HG03039 (cell line): Measurements from ENCODE around the gene IGF2BP1.

Source experiments
- ATAC-seq: cut with Tn5 transposase; IDR thresholded peaks from one replicate; pipeline ENCODE4 v1.9.1; 2021; ENCODE audit warnings: mild to moderate bottlenecking, moderate library complexity; ENCODE audit not compliant: unreplicated experiment

Gene IGF2BP1

GRCh38 chr17:48997103-48997826 is at the start of gene IGF2BP1:
Gene IGF2BP1, plus strand, starts transcription at chr17:48997385. Its CDS starts 361 bp downstream, at chr17:48997746.
- no peak for ATAC-seq

GRCh38 chr17:48951572-48951971 is 45.6 kb upstream of the IGF2BP1 start:
- no peak for ATAC-seq

GRCh38 chr17:48952904-48953303 is 44.3 kb upstream of the IGF2BP1 start:
- no peak for ATAC-seq

- no peak for ATAC-seq
These were observed 42.9 kb upstream of the IGF2BP1 start for GRCh38 chr17:48954300-48954755.

- ATAC-seq, result no peak
These were observed 36.2 kb upstream of the IGF2BP1 start for GRCh38 chr17:48960834-48961515.

- ATAC-seq, result no peak
These were observed 35.5 kb upstream of the IGF2BP1 start for GRCh38 chr17:48961516-48962233.

GRCh38 chr17:48970224-48970623 is 27.0 kb upstream of the IGF2BP1 start:
- no peak for ATAC-seq

- no peak for ATAC-seq
These were observed 26.1 kb upstream of the IGF2BP1 start for GRCh38 chr17:48970865-48971687.

- no peak for ATAC-seq
These were observed 24.5 kb upstream of the IGF2BP1 start for GRCh38 chr17:48972749-48973097.

- no peak for ATAC-seq
These were observed 23.4 kb upstream of the IGF2BP1 start for GRCh38 chr17:48973806-48974205.

GRCh38 chr17:48981927-48982539 is 15.2 kb upstream of the IGF2BP1 start:
- no peak for ATAC-seq

GRCh38 chr17:48985436-48986245 is 11.5 kb upstream of the IGF2BP1 start:
- no peak for ATAC-seq

- ATAC-seq, result no peak
These were observed 8.1 kb upstream of the IGF2BP1 start for GRCh38 chr17:48989100-48989499.

GRCh38 chr17:48990882-48991357 is 6.3 kb upstream of the IGF2BP1 start:
- ATAC-seq, result no peak

- ATAC-seq, result no peak
These were observed 4.7 kb upstream of the IGF2BP1 start for GRCh38 chr17:48992444-48992843.

- no peak for ATAC-seq
These were observed 3.9 kb upstream of the IGF2BP1 start for GRCh38 chr17:48993305-48993704.

GRCh38 chr17:48993951-48994350 is 3.2 kb upstream of the IGF2BP1 start:
- no peak for ATAC-seq

GRCh38 chr17:48994549-48995303 is 2.5 kb upstream of the IGF2BP1 start:
- no peak for ATAC-seq
